ENCODE data around the gene FAM32A.

FAM32A gene

DNA sequence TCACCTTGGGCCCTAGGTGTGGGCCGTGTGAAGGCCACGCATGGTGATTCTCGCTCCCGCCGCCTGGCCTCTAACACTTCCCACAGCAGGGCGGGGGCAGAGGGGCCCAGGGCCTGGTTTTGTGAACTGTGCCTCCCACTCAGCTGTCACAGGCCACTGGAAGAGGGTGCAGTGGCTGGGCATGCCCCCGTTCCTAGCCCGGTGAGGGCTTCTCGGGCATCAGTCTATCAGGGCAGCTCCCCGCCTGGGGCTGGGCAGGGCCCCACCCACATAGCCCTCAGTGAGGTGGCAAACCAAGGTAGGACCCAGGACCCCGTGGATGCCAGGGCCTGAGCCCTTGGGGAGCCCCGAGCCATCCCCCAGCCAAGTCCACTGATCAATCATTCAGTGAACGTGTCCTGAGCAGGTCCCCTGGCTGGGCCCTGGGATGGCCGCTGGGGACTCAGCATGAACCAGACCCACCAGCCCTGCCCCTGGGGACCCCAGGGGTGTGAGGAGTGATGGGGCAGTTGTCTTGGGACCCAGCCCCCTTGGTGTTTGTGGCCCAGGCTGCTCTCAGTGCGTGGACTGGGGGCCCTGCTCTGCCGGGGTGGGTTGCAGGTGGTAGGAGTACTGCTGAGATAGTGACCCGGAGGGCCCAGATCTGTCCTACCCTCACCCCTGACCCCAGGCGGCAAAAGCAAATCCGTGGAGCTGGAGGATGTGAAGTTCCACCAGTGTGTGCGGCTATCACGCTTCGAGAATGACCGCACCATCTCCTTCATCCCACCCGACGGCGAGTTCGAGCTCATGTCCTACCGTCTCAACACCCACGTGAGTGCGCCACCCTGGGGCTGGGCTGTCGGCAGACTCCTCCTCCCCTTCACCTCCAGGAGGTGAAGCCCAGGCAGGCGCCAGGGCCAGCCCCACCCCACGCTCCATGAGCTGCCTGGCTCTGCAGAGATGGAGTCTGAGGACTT is 41.9 kb downstream of the FAM32A start:
- DNase-seq, result no peak

DNA sequence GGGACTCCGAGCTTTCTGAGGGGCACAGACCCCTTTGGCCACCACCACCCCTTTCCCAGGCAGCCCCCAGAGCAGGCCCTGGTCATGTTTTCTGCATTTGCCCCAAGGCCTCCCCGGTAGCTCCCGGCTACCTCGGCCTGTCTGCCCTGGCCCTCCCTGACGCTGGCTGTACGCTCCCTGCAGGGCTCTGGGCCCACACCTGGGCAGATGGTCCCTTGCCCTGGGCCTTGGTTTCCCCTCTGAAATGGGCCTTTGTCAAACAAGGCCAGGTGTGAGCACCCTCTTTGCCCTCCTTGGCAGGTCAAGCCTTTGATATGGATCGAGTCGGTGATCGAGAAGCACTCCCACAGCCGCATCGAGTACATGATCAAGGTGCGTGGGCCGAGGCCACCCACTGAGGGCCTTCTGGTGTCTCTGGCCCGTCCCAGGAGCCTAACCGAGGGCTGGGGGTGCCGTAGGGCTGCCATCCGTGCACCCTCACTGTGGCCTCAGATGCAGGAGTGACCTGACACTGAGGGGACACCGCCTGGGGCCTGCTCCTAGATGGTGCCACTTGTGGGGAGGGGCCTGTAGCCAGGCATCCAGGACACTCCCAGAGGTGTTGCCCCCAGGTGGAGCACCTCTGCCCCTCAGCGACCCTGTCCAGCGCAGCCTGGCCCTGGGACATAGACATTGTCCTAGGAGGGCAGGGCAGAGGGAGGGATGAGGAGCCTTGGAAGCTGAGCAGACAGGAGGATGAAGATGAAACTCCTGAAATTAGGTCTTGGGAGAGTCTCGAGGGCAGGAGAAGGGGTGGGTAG is 42.8 kb downstream of the FAM32A start:
- DNase-seq, result no peak

DNA sequence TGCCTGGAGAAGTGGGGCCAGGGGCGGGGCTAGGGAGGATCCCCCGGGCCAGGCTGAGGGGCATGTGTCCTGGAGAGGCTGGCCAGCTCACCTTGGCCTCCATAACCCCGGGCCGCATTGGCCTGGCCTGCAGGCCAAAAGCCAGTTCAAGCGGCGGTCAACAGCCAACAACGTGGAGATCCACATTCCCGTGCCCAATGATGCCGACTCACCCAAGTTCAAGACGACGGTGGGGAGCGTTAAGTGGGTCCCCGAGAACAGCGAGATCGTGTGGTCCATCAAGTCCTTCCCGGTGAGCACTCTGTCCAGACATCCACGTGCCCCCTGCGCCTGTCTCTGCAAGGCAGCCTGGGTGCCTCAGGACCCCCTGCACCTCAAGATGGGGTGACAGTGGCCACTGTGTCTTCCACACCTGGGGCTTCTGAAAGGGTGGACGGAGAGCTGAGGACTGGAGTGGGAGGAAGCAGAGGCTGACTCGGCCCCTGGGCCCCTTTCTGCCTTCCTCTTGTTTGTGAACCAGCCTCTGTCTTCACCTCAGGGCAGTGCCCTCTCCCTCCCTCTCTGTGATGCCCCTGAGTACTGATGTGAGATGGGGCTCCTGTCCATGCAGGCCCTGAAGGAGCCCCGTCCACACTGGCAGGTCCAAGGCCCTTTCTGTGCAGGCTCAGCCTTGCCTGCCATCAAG is 43.6 kb downstream of the FAM32A start:
- no peak for DNase-seq

DNA sequence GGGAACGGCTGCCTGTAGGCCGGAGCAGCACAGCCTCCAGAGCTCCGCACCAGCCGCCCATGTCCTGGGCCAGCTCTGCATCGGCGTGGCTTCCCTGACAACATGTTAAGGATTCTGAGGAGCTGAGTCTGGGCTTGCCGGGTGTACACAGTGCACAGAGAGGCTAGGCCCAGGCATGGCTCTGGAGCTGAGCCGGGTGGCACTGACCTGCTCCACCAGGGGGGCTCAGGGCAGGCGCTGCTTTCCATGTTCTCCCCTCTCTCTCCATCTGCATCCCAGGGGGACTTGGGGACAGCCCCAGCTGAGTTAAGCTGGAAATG is 44.1 kb downstream of the FAM32A start:
- DNase-seq, result no peak

DNA sequence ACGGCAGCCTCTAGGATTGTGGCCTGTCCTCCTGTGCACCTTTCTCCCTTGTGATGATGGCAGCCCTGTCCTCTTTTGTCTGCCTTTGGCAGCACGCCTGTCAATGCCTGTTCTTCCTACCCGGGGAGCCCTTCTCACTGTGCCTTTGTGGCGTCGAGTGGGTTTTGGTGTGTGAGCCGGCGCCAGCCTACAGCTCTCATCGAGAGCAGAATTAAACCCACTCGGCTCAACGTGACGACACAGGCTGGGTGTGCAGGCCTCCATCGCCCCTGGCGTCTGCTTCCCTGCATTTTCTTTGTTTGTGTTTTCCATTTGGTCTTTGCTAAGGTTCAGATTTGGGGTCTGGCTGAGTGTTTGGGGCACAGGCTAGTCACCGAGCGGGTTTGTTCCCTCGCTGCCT is 46.9 kb downstream of the FAM32A start:
- no peak for DNase-seq

DNA sequence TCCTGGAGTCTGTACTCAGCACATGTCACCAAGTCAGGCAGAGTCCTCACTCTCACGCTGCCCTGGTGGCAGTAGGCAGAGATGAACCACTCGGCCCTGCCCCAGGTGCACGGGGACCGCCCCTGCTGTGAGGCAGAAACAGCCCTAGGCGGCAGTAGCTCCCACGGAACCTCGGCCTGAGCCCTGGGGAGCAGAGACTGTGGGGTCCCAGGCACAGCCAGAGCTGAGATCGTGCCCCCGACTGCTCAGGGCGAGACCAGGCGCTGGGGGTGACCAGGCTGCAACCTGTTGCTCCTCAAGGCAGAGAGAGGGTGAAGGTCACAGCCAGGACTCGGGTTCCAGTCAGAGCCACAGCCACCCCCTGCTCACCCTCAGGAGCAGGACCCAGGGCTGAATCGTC is 47.4 kb downstream of the FAM32A start:
- no peak for DNase-seq

DNA sequence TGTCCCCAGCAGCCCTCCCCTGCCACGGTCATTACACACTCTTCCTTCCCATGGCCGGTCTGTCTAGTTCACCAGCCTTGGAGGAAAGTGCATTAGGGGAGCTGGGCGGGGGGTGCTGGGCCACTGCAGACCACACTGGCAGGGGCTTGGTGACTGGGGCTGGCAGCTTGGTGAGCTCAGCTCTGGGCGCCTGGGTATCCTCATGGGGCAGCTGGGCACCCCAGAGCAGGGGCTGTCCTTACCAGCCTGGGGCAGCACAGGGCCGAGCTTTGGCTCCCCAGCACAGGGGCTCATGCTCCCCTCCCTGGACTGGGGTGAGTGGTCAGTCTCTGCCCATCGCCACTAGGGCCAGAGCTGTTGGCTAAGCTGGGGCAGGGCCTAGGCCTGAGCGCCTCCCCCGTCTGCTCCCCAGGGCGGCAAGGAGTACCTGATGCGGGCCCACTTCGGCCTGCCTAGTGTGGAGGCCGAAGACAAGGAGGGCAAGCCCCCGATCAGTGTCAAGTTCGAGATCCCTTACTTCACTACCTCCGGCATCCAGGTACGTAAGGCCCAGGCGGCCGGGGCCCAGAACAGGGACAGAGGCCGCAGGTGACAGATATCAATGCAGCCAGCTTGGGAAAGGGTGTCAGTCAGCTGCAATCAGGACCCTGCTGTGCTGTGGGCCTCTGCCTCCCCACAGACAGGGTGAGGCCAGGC is 48.0 kb downstream of the FAM32A start:
- DNase-seq, result no peak

DNA sequence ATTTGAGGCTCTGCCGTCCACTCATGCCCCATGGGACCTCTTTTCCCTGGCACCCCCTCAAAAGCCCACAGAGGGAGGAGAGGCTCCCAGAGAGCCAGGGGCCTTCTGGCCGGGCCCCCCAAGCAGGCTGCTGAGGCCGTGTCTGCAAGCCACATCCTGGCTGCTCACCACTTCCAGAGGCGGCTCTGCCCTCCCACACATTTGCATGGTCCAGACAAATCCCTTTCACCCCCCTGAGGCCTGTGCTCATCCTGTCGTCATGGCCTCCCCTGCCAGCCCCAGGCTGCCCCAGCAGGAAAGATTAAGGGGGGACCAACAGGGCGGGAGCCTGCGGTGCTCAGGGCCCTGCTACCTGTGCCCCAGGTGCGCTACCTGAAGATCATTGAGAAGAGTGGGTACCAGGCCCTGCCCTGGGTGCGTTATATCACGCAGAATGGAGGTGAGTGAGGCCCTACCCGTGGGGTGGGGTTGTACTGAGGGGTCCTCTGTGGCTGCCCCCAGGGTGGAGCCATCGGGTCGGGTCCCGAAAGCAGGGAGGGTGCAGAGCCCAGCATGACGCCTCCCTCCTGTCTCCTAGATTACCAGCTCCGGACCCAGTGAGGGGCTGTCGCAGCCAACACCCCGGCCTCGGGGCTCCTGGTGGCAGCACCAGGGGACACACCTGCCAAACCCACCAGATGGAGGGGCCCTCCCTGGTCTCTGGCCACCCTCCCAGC is 48.8 kb downstream of the FAM32A start:
- no peak for DNase-seq

DNA sequence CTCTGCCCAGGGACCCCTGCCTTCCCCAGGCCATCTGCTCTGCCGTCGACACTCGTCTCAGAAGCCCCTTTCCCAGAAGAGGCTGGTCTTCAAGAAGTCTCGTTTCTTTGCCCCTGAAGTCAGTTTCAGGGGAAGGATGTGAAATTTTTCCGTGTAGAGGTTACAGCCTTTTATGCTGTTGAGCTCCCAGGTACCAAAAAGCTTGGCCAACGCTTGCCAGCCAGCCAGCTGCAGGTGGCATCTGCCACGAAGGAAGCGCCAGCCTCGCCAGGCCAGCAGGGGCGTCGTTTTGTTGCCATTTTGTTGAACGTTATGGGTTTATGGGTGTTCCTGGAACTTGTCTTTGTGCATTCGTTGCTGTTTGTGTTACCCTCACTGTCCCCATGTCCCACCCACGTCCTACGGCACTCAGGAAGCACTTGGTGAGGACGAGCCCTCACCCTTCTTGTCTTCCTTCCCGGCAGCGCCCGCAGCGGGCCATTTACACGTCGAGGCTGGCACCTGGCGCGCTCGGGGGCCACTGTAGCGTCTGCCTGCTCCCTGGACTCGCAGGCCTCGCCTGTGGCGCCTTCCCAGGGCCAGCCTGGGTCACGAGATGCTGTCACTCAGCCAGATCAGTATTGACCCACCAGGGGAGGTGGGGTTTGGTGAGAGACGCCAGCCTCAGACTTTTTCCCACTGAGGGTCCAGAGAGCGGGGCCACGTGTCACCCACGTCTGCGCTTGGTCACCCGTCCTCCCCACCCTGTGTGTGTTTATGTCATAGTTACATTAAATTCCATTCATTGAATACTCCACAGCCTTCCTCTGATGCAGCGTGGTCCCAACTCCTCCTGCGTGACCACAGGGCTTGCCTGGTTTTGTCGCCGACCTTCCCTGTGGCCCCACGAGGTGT is 49.6 kb downstream of the FAM32A start:
- no peak for DNase-seq

DNA sequence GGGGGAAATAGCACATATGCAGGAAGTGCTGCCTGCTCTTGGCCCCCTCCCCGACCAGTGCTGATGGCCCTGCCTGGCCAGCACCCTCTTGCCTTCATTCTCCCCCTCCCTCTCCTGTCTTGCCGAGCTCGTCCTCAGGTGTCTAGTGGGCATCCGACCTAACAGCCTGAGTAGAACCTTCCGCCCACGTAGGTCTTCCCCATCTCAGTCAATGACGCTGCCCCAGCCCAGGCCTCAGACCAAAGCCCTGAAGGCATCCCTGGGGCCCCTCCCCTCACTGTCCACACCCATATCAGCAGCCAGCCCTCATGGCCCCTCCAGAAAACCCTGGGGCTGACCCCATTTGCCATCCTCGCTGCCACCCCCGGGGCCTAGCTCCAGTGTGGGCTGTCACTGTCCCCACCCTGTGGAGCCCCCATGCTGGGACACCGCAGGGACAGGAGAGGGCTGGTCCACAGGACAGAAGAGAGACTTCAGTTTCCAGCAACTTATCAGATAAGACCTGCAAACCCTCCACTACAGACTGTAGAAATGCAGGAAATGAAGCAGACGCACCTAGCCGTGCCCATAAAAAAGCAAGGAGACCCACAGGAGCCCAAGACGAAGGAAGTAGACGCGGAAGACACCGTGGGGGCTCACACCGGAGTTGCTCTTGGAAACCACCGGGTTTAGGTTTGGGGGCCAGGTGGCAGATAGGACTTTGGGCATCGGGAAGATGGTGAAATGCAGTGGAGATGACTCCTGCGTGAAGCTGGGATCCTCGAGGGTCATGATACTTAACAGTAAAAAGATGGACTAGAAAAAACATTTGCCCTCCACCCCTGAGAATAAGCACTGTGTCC is 50.8 kb downstream of the FAM32A start:
- no peak for DNase-seq
